Limb (tissue), 2 donors: Measurements from ENCODE around the gene NR0B2.
"Not testable (repeated sequence)": the region's sequence is repeated elsewhere in the genome, so short reads cannot be mapped to it uniquely, and the experiment has no call there.

ENCODE experiments used
- DNase-seq, 2 donors: peaks; one replicate each; pipeline ENCODE4 v3.0.0-alpha.2; 2016; ENCODE audit errors: extremely low spot score in 2 of 2

The NR0B2 gene

GRCh38 chr1:26889551-26890466 lies 24.0 kb downstream of the NR0B2 start, which contains the start of gene GPN2:
Gene GPN2 (minus strand): TSS chr1:26890283. CDS start chr1:26890096, 187 bp downstream.
- peak; percentile 83 to 85 for DNase-seq

GRCh38 chr1:26888231-26888630 lies 25.5 kb downstream of the NR0B2 start:
- no peak for DNase-seq

DNA sequence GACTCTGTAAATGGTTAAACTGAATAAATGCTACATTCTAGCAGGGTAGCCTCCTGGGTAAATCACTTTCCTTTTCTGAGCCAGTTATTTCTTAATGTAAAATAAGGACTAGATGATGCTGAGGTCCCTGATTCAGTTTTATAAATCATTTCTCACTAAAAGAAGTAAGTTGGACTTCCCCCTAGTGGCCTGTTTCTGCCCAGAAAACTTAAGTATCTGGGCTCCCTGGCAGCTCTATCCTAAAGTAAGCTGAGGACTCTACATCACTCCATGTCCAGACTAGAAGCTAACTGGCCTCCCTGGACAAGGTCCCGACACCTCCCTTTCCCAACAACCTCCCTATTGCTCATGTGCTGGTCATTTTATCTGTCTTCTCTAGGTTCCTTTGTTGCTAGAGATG lies 26.6 kb downstream of the NR0B2 start:
- DNase-seq: no peak

GRCh38 chr1:26882696-26883463 lies 30.9 kb downstream of the NR0B2 start:
- DNase-seq: no peak

DNA sequence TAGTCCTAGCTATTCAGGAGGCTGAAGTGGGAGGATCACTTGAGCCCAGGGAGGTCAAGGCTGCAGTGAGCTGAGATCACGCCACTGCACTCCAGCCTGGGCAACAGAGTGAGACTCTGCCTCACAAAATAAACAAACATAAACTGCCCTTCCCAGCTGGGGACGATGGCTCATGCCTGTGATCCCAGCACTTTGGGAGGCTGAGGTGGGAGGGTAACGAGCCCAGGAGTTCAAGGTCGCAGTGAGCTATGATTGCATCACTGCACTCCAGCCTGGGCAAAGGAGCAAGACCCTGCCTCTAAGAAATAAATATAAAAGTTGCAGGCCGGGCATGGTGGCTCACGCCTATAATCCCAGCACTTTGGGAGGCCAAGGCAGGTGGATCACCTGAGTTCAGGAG lies 32.2 kb downstream of the NR0B2 start:
- DNase-seq: not testable (repeated sequence)

DNA sequence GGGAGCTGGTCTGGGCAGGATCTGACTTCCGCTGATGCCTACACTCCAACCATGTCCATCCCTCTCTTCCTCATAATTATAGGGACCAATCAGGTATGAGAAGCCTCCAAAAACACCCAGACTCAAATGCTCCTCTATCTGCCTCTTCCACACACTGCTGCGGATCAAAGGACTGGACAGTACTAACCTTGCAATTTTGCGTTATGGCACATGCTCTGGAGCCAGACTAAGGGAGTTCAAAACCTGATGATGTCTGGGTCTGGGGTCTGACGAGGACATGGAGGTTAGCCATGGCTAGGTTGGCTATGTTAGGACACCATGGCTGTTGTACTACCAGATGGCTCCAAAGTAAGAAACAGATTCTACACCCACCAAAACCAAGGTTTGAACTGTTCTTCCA lies 34.0 kb downstream of the NR0B2 start:
- no peak for DNase-seq

DNA sequence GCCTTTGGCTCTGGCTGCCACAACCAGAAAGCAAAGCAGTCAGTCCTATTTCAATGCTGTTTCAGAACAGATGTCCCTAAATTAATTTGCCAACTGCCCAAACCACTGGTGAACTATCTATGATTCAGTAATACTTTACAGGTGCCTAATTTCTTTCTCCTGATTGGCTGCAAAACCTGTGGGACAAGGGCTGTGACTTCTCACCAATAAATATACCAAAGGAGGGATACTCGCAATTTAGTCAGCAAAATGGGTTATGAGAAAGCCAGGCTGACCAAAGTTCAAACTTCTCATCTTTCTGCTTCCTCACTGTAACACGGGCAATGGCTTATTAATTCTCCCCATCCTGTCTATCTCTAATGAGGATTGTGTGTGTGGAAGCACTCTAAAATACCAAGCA lies 36.4 kb downstream of the NR0B2 start:
- DNase-seq: no peak

GRCh38 chr1:26874896-26875295 lies 38.9 kb downstream of the NR0B2 start:
- DNase-seq: no peak

DNA sequence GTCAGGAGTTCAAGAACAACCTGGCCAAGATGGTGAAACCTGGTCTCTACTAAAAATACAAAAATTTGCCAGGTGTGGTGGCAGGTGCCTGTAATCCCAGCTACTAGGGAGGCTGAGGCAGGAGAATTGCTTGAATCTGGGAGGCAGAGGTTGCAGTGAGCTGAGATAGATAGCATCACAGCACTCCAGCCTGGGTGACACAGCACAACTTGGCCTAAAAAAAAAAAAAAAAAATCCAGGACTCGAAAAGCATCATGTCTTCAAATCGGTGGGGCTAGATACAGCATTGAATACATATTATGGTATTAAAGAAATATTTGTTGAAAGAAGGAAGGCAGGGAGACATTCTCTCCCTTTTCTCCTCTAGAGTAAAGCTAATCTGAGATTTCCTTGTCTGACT lies 40.7 kb downstream of the NR0B2 start:
- not testable (repeated sequence) for DNase-seq

GRCh38 chr1:26864610-26865480 lies 48.9 kb downstream of the NR0B2 start:
- DNase-seq: peak; percentile 98

- no peak for DNase-seq
Observed at GRCh38 chr1:26863685-26864077, 50.1 kb downstream of the NR0B2 start.

GRCh38 chr1:26862781-26863684 lies 50.7 kb downstream of the NR0B2 start, which contains the start of gene SFN:
Gene SFN (plus strand): TSS chr1:26863149. CDS start chr1:26863213, 64 bp downstream.
- DNase-seq: peak in 1 of 2 donors; percentile 46

GRCh38 chr1:26861889-26862378 lies 51.8 kb downstream of the NR0B2 start:
- DNase-seq: no peak
